NCI-H460 (cell line): ENCODE measurements around the gene ATP6V0E2. TPM values are rescaled to one million over a fixed set of nuclear protein-coding genes. Genes with fewer than 3 reads are reported as not detected.
A peak's percentile ranks its signal among the peaks of the same experiment; 100 is the strongest.
"Not testable (repeated sequence)": the region's sequence is repeated elsewhere in the genome, so short reads cannot be mapped to it uniquely, and the experiment has no call there.

Experiments
- DNase-seq: peaks from one replicate; pipeline ENCODE4 v3.0.0-alpha.2; 2016; ENCODE audit warnings: low read depth; ENCODE audit errors: extremely low read depth
- total RNA-seq: library from RNA; depleted of rRNA; stranded (reverse); fragments of >200 nt; shearing (Covaris generic); gene quantifications from 2 replicates; pipeline ENCODE4 v1.2.3, GENCODE V29; 2014

ATP6V0E2 gene
- total RNA-seq, 1 experiment from 2014 or later = 28.4 TPM

GRCh38 chr7:149875396-149875795 lies 1.6 kb downstream of the ATP6V0E2 start:
- no peak for DNase-seq

GRCh38 chr7:149877890-149878522 lies 4.2 kb downstream of the ATP6V0E2 start:
- no peak for DNase-seq

DNA sequence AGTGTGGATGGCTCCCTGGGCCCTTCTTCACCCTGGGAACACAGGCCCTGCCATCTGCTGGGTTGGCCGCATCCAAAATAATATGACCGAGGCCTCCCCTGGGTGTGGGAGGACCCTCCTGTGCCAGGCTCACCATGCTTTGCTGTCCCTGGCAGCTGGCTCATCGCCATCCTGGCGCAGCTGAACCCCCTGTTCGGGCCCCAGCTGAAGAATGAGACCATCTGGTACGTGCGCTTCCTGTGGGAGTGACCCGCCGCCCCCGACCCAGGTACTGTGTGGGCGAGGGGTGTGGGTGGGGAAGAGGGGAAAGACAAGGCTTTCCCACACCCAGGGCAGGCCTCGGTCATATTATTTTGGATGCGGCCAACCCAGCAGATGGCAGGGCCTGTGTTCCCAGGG lies 4.8 kb downstream of the ATP6V0E2 start:
- no peak for DNase-seq

DNA sequence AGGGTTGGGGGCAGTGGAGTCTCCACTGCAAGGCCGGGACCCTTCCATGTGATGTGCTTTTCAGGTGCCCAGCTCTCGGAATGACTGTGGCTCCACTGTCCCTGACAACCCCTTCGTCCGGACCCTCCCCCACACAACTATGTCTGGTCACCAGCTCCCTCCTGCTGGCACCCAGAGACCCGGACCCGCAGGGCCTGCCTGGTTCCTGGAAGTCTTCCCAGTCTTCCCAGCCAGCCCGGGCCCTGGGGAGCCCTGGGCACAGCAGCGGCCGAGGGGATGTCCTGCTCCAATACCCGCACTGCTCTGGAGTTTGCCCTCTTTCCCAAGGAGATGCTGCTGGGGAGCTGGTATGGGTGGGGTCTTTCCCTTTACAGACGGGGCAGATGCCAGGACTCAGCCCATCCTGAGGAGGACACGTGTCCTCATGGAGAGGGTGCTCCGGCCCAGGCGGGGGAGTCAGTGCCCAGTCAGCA lies 5.5 kb downstream of the ATP6V0E2 start:
- no peak for DNase-seq

DNA sequence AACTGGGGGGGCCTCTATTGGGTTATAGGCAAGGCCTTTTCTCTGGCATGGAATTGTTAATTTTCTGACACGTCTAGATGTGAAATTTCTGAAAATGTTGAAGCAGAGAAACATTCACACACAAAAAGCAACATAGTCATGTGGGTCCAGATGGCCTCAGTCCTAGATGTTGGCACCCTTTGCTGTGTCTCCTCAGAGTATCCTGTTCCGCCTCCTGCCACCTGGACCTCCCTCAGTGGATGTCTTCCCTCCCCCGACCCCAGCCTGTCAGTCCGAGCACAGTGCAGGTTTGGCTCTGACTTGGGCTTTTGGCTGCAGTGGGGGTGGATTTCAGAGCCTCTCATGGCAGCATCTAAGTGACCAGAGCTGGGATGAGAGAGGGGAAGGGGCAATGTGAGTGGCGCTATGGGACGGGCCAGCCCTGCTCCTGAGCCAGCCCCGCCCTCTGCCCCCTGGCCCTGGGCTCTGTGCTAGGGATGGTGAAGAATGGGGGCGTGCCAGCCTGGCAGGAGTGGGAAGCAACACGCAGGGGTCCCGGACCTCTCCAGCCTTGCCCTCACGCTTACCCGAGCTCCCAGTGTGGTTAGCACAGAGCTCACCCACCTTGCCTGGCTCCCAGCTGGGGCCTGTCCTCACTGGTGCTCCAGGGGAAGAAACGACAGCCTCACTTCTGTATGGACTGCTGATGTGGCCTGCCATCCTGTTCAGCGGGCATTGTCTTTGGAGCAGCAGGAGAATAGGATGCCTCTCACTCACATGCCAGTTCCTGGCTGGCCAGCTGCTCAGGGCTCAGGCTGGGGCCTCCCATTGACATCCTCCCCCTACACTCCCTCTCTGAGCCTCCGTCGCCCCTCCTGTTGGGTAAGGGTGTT lies 6.2 kb downstream of the ATP6V0E2 start:
- no peak for DNase-seq

DNA sequence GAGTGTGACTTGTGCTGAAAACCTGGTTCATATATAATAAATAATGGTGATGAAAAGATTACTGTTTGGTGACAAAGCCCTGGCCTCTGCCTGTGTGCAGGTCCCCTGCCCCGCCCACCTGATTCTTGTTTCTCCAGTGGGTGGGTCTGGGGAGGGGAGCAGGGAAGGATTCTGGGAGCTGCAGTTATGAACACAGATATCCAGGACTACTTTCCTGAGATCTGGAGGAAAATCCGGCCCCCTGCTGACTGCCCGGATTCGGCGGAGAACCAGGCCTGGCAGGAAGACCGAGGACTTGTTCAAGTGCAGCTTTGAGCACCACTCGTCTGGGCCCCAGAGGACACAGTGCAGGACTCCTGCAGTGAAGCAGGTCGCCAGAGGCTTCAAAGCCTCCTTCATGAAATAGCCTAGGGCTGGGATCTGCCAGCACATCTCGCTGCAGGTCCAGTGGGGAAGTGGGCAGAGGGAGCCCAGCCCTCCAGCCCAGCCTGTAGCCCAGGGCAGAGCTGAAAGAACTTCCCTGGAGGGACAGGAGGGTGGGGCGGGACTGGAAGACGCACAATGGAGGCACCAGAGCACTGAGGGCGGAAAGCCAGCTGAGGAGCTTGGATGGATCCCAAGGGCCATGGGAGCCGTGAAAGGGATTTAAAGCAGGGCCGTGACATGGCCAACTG lies 7.0 kb downstream of the ATP6V0E2 start:
- no peak for DNase-seq

DNA sequence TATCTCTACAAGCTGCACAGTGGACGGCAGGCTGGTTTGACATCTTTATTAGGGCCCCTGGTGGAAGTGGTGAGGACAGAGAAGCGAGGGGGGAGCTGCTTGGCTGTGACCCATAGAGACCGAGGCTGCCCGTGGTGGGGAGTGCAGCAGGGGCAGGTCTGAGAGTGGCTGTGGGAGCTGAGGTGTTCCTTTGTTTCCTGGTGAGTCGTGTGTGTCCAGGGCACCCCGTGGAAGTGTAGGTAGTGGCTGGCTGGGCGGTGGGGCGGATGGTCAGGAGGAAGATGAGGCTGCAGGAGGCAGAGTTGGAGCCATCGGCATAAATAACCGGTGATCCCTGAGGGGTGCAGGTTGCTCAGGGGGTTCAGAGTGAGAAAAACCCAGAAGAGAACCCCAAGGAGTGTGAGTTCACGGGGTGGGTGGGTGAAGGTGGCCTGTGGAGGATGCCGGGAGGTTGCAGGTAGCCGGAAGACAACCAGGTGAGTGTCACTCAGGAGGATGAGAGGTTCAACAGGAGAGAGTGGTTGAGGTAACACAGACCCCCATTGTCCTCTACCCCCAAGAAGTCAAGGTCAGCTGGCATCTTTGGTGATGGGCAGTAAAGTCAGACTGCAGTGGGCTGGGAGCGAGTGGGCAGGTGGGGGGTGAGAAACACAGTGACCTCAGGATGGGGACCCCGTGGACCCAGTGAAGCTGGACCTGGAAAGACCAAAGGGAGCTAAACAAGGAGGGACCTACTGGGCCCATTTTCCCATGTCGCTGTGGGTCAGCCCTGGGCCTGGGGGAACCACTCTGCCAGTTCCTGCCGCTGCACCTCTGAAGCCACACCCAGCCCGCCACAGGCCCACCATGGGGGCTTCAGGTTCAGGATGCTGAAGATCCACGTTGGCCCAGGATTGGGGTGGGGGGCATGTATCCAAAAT lies 7.8 kb downstream of the ATP6V0E2 start:
- DNase-seq = no peak

DNA sequence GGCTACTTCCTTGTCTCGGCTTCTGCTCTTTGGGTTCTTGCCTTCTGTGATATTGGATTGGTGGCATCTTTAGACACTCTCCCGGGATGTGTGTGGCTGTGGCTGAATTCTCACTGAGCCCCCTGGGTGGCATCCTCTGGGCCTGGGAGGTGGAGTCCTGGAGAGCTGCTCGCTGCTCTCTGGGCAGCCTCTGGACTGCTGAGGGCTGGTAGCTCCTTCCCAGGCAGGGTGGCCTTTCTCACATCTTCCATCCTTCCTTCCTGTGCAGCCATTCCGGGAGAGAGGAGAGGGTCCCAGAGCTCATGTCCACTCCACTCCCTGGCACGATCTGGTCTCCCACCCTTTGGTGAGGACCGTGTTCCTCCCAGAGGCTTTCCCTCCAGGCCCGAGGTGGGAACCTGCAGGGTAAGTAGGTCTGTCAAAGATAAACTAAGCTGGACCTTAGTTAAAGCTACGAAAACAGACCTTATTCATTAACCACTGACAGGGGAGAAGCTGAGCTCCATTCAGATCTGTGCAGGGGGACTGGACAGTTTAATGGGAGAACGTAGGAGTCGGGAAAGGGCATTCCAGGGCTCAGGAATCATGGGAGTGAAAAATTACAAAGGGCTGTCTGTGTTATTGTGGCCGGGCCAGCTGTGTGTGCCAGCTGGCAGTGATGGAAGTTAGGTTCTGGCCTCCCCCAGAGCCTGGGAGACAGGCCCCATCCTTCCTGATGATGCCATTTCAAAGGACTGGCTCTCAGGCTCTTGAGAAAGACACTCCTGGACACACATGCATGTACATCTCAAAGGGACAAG lies 8.7 kb downstream of the ATP6V0E2 start:
- no peak for DNase-seq

GRCh38 chr7:149883048-149883438 lies 9.3 kb downstream of the ATP6V0E2 start:
- no peak for DNase-seq

DNA sequence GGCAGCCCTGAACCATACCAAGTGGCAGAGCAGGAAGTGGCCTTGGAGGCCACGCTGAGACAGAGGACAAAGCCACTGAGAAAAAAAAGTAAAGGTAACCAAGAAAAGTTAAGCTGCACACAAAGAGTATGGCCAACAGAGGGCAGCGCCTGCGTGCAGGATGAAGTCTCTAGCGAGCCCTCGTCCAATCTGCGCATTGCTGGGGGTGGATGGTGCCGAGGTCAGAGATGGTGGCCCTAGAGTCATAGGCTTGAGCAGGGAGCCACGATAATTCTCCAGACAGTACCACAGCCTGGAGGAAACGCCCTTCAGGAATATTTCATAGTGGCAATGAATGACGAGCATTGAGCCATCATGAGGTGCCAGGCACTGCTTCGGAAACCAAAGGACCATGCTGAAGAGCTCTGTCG lies 9.7 kb downstream of the ATP6V0E2 start:
- DNase-seq = peak; percentile 45

- DNase-seq = no peak
These were observed 10.2 kb downstream of the ATP6V0E2 start for GRCh38 chr7:149884016-149884415.

DNA sequence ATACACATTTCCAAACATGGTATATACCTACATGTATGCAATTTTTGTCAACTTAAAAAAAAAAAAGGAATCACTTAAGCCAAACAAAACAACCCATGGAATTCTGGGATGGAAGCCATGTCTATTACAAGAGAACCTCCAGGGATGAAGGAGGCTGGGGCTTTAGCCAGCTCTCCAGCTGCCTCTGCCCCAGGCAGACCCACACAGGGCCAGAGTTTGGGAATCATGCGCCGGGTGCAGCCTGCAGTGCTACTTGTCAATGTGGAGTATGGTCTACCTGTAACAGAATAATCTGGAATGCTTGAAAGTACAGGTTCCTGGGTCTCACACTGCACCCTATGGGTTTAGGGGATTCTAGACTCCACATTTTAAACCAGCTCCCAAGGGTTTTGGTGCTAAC lies 10.8 kb downstream of the ATP6V0E2 start:
- DNase-seq = no peak

GRCh38 chr7:149885191-149886017 lies 11.6 kb downstream of the ATP6V0E2 start:
- DNase-seq = no peak

DNA sequence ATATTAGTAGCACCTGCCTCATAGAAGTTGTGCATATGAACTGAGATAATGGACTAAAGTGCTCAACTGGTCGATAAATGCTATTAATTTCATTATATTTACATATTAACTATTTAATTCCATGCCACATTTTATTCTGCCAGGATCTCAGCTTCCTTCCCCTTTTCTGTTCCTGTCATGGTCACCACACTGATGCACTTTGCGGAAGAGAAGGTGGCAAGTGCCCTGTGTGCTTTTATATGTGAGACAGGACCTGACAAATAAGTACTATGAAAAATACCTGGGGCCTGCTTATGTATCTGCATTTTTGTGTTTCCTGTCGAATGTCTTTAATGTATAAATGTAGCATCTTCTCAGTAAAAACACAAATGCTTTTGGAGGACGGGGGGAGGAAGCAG lies 12.2 kb downstream of the ATP6V0E2 start:
- no peak for DNase-seq

DNA sequence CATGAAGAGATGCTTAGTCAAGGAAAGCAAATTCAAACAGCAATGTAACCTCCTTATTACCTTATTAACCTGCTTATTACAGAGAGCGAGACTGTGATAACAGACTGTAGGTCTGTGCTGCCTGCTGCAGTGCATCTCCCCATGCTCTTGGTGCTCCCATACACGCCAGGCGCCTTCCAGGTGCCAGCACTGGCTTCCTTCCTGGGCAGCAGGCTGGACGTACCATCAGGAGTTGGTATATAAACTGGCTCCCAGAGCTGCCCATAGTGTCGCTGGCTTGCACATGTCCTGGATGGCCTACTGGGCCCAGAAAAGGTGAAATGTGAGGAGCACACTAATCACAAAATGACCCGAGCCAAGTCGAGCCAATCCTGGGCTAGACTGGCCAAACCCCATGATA lies 13.5 kb downstream of the ATP6V0E2 start:
- DNase-seq = no peak

DNA sequence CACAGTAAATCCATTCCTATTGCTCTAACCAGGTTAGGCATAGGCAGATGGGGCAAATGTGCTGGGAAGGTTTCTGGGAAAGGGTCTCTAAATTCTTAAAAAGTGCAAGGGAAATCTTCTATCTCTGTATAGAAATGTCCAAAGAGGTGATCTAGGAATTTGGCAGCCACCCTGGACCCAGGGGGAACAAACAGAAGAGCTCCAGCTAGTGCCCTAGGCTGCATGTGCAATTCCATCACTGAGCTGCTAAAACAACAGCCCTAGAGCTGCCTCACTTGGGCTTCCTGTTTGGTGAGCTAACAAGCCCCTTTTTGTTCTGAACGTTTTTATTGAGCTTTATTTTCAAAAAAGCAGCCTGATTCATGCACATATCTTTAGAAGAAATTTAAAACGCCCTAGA lies 16.9 kb downstream of the ATP6V0E2 start:
- DNase-seq = not testable (repeated sequence)

- not testable (repeated sequence) for DNase-seq
These were observed 21.2 kb downstream of the ATP6V0E2 start for GRCh38 chr7:149894957-149895356.

GRCh38 chr7:149907776-149908376 lies 34.1 kb downstream of the ATP6V0E2 start:
- not testable (repeated sequence) for DNase-seq
